Stimulated activated CD8-positive, alpha-beta memory T cell treated with anti-CD3 and anti-CD28 coated beads, Interleukin-4, amount 100 ng/mL, for 48 hours (primary cell): Measurements from ENCODE around the gene UBA52.
A peak's percentile ranks its signal among the peaks of the same experiment; 100 is the strongest.

ENCODE experiments used
- DNase-seq: peaks from one replicate; pipeline ENCODE4 v3.0.0-alpha.2; 2020

UBA52 gene

DNA sequence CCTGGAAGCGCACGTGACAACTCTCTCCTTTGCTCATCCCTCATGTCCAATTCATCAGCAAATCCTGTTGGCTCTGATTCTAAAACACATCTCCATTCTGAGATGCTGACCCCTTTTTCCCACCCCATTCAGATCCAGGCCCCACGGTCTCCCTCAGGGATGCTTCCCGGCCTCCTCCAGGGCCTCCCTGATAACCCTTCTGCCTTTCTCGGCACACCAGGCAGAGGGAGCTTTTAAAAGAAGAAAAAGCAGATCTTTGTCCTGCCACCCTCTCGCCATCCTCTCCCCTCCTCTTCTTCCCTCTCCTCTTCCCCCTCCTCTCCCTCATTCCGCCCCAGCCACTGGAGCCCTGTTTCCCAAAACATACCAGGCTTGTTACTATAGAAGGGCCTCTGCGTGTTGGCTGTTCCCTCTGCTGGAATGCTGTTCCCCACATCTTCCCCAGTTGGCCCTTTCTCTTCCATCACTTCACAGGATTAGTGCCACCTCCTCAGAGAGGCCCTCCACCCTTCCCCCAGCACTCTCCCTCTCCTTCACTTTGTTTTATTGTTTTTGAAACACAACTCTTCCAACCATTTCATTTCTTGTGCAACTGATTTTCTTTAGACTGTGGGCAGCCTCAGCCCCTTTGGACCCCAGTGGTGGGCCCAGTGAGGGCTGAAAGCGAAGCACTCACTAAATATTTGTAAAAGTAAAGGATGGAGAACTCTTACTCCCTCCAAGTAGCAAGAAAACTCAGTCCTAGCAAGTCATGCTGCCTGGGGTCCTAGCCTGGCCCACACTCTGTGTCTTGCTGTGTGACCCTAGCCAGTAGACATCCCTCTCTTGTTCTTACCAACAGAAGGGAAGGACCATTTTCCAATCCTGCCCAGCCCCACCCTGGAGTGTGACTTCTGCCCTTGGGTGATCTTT is 37.4 kb downstream of the UBA52 start:
- DNase-seq: no peak

DNA sequence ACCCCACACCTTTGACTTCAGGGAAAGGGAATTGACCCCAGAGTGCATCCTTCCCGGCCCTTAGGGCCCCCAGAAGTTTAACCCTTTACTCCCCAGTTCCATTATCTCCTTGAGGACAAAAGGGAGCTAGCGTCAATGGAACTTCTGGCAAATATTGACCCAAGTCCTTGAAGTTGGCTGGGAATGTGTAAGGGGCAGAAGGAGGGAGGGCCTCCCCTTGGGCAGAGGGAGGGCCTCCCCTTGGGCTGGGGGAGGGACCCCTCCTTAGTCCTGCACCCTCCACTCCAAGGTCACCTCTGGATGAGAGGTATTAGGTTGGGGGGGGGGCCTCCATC is 38.0 kb downstream of the UBA52 start:
- DNase-seq: no peak

DNA sequence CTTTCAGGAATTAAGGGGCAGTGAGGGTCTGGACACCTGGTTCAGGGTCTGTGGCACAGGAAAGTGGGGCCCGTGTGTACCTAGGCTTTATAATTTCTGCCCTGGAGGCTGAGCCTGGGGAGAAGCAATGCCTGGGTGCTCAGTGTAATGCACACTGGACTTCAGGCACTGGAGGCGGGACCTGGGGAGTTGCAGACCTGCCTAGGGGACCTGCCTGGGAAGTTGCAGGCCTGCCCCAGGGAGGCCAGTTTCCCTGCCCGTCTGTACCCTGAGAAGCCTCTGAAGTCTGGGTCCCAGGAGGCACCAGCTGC is 38.5 kb downstream of the UBA52 start:
- no peak for DNase-seq

DNA sequence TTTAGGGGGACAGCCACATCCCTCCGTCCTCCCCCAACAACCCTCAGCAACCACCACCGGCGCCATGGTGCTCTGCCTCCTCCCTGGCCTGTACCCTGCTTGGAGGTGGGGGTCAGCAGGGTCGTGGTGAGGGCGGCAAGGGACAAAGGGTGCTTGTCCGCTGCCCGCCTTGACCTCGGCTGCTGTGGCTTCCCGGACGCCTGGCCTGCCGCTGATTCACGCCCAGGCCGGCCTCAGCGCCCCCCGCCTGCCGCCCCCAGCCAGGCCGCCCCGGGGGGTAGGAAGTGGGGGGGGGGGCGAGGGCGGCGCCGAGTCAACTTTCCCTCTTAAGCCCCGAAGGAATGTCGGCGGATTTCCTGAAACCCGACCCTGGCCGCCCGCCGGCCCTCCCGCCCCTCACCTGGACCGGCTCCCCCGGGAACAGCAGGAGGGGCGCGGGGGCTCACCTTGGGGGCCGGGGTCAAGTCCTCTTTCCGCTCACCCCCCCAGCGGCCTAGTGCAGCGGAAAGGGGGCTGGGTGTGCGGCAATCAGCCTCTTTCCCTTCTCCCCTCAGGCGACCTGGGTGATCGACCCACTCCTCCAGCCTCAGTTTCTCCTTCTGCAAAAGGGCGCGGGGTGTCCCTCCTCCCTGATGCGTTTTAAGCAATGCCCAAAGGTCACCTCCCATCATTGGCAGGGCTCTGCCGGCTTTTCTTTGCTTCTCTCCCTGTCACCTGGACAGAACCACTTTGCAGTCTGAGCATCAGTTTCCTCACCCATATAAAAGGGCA is 39.1 kb downstream of the UBA52 start:
- no peak for DNase-seq

DNA sequence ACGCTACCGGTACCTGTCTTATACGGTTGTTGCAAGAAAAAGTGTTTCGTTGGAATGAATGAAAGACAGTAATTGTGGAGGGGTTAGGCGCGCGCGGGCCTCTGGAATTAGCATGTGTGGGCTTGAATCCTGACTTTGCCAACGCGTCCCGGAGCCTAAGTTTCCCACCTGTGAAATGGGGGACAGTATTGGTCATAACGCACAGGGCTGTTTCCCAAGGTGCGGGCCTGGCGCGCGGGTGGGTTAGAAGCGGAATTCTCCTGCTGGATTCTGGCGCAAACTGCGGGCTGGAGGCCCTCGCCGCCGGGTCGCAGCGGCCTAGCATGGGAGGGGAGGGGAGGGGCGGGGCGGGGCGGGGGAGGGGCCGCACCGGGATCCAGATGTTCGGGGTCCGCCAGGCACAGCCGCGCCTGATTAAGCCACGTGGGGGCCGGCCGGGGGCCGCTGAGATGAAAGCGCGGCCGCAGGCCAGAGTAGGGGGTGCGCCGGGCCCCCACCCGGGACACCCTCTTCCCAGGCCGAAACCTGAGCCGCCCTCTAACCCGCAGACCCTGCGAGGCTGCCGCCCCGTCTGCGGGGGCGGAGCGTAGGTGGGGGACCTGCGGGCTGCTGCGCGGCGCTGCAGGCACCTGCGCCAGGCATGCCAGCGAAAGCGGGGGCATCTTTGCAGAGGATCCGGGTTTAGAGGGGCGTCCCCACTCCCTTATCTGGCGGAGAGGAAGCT is 39.8 kb downstream of the UBA52 start:
- DNase-seq: no peak

DNA sequence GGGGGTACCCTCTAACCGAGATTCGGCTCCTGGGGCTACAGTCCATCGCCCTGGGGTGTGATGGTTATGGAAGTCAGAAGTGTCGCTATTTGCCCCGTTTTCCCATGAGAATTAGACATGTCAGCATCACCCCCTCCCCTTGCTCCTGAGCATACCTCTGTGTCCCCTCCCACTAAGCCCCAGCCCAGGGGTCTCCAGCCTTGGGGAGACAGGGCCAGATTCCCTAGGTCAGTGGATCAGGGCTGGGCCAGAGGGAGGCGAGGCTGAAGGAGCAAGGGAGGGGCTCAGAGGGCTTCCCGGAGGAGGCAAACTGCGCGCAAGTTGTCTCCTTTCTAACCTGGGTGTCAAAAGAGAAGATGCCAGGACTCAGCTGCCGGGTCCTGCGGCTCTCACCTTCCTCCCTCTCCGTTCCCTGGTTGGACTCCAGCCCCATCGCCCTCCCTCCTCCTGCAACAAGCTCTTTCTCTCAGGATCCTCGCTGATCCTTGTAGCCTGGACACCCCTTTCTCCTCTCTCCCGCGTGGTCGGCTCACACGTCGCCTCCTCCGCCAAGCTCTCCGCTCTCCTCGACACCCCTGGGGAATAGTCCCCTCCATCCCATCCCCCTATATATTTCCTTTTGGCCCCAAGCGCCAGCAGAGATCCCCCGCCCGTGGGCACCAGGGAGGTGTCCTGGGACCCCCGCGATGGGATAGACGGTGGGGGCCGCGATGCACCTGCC is 40.6 kb downstream of the UBA52 start:
- DNase-seq: no peak

DNA sequence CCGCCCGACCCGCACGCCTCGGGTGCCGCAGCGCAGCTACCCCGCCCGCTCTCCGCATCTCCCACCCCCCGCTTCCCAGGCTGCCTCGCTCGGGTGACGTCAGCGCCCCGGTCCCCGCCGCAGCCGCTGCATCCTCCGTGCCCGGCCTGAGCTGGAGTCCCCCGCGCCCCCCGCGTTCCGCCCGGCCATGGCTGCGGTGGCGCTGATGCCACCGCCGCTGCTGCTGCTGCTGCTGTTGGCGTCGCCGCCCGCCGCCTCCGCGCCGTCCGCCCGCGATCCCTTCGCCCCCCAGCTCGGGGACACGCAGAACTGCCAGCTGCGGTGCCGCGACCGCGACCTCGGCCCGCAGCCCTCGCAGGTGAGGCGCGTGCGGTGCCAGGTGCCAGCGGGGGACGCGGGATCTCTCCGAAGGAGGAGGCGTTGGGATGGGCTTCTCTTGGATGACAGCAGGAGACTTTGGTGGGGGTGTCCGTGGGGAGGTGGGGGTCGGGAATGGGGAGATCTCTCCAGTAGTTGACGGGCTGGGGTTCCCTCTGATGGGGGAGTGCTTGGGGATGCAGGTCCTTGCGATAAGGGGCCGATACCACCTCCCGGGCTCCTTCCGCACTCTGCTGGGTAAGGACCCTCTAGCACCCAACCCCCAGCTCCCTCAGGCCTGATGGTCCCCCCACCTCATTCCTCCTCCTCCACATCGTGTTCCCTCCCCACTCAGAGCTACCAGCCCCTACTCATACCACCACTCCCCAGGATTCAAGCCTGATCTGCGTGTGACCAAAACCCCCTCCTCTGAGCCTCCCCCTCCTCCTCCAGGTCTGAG is 41.3 kb downstream of the UBA52 start, which contains the start of gene TMEM59L:
TMEM59L (plus strand) TSS at position 99 of the 817 bp plus-strand sequence; CDS start at position 188, 89 bp downstream.
- DNase-seq: peak; percentile 50

DNA sequence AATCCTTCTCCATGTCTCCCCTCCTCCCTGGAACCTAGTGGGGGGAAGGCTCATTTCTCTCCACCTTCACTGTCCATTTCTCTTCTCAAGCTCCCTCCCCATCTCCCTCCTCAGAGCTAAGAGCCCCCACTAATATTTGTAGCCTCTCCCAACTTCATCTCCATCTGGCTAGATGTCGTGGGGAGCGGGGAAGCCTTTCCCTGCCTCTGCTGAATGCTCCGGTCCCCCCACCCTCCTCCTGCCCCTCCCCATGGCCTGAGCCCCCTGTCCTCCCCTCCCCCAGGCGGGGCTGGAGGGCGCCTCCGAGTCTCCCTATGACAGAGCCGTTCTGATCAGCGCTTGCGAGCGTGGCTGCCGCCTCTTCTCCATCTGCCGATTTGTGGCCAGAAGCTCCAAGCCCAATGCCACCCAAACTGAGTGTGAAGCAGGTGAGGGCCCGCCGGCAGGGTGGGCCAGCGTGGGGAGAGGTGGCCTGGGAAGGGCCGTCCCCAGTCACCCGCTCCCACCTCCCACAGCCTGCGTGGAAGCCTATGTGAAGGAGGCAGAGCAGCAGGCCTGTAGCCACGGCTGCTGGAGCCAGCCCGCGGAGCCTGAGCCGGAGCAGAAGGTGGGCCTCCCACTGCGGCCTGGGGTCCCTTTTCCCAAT is 42.1 kb downstream of the UBA52 start:
- DNase-seq: no peak

DNA sequence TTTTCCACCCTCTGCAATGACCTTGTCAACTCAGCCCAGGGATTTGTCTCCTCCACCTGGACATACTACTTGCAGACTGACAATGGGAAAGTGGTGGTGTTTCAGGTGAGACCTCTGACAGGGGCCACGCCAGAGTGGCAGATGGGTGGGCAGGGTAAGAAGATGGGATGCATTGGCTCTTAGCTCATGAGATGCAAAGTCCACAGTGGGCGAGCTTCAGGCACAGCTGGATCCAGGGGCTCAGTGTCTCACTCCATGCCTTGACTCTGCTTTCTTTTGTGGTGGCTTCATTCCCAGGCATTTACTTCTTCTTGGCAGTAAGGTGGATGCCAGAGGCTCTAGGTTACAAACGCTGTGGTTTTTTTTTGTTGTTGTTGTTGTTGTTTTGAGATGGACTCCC is 44.4 kb downstream of the UBA52 start:
- DNase-seq: no peak

DNA sequence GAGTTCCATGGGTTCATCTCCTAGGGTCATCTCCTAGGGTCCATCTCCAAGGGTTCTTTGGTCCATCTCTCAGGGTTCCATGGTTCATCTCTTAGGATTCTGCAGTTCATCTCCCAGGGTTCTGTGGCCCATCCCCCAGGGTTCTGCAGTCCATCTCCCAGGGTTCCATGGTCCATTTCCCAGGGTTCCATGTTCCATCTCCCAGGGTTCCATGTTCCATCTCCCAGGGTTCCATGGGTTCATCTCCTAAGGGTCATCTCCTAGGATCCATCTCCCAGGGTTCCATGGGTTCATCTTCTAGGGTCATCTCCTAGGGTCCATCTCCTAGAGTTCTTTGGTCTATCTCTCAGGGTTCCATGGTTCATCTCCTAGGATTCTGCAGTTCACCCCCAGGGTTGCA is 45.9 kb downstream of the UBA52 start:
- no peak for DNase-seq

DNA sequence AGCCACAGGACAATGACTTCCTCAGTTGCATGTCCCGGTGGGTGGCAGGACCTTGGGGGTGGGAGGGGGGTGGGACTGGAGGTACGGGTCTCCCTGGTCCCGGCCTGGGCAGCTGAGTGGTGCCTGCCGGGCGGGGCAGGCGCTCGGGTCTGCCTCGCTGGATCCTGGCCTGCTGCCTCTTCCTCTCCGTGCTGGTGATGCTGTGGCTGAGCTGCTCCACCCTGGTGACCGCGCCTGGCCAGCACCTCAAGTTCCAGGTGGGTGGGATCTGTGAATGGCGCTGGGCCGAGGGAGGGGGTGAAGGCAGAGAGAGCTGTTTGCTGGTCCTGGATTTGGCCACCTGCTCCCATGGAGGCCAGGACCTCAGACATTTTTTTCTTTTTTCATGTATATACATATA is 46.6 kb downstream of the UBA52 start:
- DNase-seq: no peak

DNA sequence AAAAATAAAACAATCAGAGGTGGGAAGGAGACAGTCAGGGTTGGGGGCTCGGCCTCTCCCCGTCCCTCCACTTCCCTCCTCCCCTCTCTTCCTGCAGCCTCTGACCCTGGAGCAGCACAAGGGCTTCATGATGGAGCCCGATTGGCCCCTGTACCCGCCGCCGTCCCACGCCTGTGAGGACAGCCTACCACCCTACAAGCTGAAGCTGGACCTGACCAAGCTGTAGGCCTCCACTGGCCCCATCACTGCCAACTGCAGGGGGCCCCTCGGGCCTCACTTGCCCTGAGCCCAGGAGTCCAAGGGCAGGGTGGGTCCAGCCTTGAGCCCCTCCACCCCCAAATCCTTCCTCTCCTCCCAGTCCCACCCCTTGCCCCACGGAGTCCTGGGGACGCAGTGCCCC is 48.7 kb downstream of the UBA52 start:
- DNase-seq: no peak

DNA sequence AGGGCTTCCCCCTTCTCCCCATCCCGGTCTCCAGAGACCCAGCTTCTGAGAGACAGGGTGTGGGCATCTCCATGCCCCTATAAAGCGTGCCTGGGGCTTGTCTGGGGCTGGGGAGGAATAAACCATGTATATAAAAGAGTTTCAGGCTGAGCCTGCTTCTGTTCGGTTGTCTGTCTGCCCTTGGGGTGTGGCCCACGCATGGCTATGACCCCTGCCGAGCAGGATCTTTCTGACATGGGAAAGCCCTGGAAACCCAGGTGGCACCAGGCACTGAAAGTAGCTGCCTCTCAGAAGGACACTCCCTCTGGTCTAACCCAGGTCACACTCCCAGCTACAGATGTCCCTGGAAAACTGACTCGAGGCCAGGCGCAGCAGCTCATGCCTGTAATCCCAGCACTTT is 49.2 kb downstream of the UBA52 start:
- DNase-seq: no peak

DNA sequence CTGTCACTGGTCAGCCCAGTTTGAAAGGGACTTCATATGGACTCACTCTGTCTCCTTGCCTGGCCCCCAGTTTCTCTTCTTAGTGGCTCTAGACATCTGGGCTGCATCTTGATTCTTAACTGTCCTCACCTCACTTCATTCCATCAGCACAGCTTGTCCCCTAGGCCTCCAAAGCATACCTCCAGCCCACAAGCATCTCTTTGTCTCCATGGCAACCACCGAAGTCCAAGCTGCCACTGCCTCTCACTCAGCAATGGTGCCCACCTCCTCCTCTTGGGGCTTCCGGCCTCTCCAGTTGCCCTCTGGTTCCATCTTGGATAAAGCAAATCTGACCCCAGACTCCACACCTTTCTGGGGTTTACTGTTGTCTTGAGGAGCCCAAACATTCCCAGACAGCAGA is 55.2 kb downstream of the UBA52 start:
- DNase-seq: no peak
